Measurements from ENCODE around the gene SBSN. TPM values are rescaled to one million over a fixed set of nuclear protein-coding genes. Genes with fewer than 3 reads are reported as not detected.

The SBSN gene
- total and polyA plus RNA-seq, 12 donors = 0.20 TPM; not detected in 11

DNA sequence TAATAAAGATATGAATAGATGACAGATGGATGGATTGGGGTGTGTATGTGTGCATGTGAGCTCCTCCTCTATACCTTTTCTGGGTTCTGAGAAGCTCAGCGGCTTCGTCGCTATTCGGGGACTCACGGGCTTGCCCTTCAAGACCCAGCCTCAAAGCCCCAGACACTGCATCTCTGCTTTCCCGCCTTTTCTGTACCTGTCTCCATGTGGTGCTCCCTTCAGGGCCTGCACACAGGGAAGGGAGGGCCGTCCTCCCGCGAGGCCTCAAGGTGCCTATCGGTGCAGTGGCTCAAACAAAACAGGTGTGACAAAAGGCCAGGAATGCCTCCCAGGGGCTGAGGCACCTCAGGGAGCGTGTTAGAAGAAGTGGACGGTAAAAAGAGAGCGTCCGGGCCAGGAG lies 54.0 kb downstream of the SBSN start:
- ATAC-seq (no peak), DNase-seq (no peak)
- Histone ChIP-seq H3K27me3 (no peaks in the 10 kb centered on the region), H3K9me3 (no peaks in the 10 kb centered on the region), H3K4me3 (no peak overlapping the region), H3K36me3 (no peaks in the 10 kb centered on the region), H3K27ac (no peak overlapping the region), H3K4me1 (no peaks in the 10 kb centered on the region)
- intact Hi-C loops (cut with DNase I) = loop anchor here in 2 of 10 donors (5.0 kb wide), 2 partner anchors 52 to 122 kb away; no protein-coding TSS in a partner anchor
- 93 to 96% methylated on average over 14 of the region's 14 CpGs for WGBS, 2 donors
- TF ChIP-seq, protein P1, sequence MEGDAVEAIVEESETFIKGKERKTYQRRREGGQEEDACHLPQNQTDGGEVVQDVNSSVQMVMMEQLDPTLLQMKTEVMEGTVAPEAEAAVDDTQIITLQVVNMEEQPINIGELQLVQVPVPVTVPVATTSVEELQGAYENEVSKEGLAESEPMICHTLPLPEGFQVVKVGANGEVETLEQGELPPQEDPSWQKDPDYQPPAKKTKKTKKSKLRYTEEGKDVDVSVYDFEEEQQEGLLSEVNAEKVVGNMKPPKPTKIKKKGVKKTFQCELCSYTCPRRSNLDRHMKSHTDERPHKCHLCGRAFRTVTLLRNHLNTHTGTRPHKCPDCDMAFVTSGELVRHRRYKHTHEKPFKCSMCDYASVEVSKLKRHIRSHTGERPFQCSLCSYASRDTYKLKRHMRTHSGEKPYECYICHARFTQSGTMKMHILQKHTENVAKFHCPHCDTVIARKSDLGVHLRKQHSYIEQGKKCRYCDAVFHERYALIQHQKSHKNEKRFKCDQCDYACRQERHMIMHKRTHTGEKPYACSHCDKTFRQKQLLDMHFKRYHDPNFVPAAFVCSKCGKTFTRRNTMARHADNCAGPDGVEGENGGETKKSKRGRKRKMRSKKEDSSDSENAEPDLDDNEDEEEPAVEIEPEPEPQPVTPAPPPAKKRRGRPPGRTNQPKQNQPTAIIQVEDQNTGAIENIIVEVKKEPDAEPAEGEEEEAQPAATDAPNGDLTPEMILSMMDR (IDR thresholded peaks at IDR 0.05) = no peak

Other genes starting within 250 kb of the SBSN start
- gene HAMP, start 245.8 kb downstream of the SBSN start, total RNA-seq = 1 to 10 TPM in 1 of 10 donors, under 1 TPM in 1, not detected in 8; 0.44 to 3.9 TPM
- 10 to 100 TPM in 1 of 2 donors, not detected in 1; 13.7 TPM for gene HAMP, start 245.8 kb downstream of the SBSN start, polyA plus RNA-seq
- under 1 TPM in 1 of 10 donors, not detected in 9; 0.39 TPM for gene MAG, start 236.2 kb downstream of the SBSN start, total RNA-seq
- under 1 TPM in 1 of 2 donors, not detected in 1; 0.04 TPM for gene MAG, start 236.2 kb downstream of the SBSN start, polyA plus RNA-seq
- gene CD22, start 199.1 kb downstream of the SBSN start, total RNA-seq = 1 to 10 TPM in 1 of 10 donors, under 1 TPM in 7, not detected in 2; 0.22 to 1.6 (median 0.49) TPM
- under 1 TPM; 0.07 to 0.12 TPM for gene CD22, start 199.1 kb downstream of the SBSN start, polyA plus RNA-seq
- gene FFAR1, start 180.4 kb downstream of the SBSN start, total RNA-seq = not detected
- gene FFAR1, start 180.4 kb downstream of the SBSN start, polyA plus RNA-seq = not detected
- gene FFAR3, start 169.9 kb downstream of the SBSN start, total RNA-seq = under 1 TPM in 2 of 10 donors, not detected in 8; 0.40 to 0.49 TPM
- gene FFAR3, start 169.9 kb downstream of the SBSN start, polyA plus RNA-seq = under 1 TPM in 1 of 2 donors, not detected in 1; 0.09 TPM
- not detected for gene GPR42, start 157.2 kb downstream of the SBSN start, total RNA-seq
- gene GPR42, start 157.2 kb downstream of the SBSN start, polyA plus RNA-seq = not detected
- 1 to 10 TPM in 1 of 10 donors, under 1 TPM in 8, not detected in 1; 0.17 to 1.4 (median 0.54) TPM for gene FFAR2, start 80.1 kb downstream of the SBSN start, total RNA-seq
- gene FFAR2, start 80.1 kb downstream of the SBSN start, polyA plus RNA-seq = under 1 TPM; 0.10 to 0.15 TPM
- gene KRTDAP, start 37.8 kb downstream of the SBSN start, total RNA-seq = not detected
- gene KRTDAP, start 37.8 kb downstream of the SBSN start, polyA plus RNA-seq = not detected
- gene DMKN, start 14.7 kb downstream of the SBSN start, total RNA-seq = 10 to 100 TPM in 3 of 10 donors, 1 to 10 TPM in 7; 2.0 to 15.7 (median 7.6) TPM
- 10 to 100 TPM in 1 of 2 donors, 1 to 10 TPM in 1; 7.8 to 32.2 TPM for gene DMKN, start 14.7 kb downstream of the SBSN start, polyA plus RNA-seq
- not detected for gene GAPDHS, start 5.1 kb upstream of the SBSN start, total RNA-seq
- not detected for gene GAPDHS, start 5.1 kb upstream of the SBSN start, polyA plus RNA-seq
- 100 to 1,000 TPM in 3 of 10 donors, 10 to 100 TPM in 7; 62.8 to 103 (median 74.7) TPM for gene TMEM147, start 17.3 kb upstream of the SBSN start, total RNA-seq
- gene TMEM147, start 17.3 kb upstream of the SBSN start, polyA plus RNA-seq = 100 to 1,000 TPM in 1 of 2 donors, 10 to 100 TPM in 1; 78.0 to 229 TPM
- not detected for gene ATP4A, start 35.3 kb upstream of the SBSN start, total RNA-seq
- not detected for gene ATP4A, start 35.3 kb upstream of the SBSN start, polyA plus RNA-seq
- gene PMIS2, start 57.9 kb upstream of the SBSN start, total RNA-seq = not detected
- not detected for gene PMIS2, start 57.9 kb upstream of the SBSN start, polyA plus RNA-seq
- 1 to 10 TPM; 3.2 to 9.3 (median 4.7) TPM for gene HAUS5, start 84.4 kb upstream of the SBSN start, total RNA-seq
- 10 to 100 TPM in 1 of 2 donors, 1 to 10 TPM in 1; 4.3 to 14.1 TPM for gene HAUS5, start 84.4 kb upstream of the SBSN start, polyA plus RNA-seq
- gene RBM42, start 100.7 kb upstream of the SBSN start, total RNA-seq = 10 to 100 TPM; 43.5 to 57.8 (median 53.2) TPM
- gene RBM42, start 100.7 kb upstream of the SBSN start, polyA plus RNA-seq = 10 to 100 TPM; 76.3 to 93.1 TPM
- gene ETV2, start 113.4 kb upstream of the SBSN start, total RNA-seq = under 1 TPM in 4 of 10 donors, not detected in 6; 0.26 to 0.55 (median 0.28) TPM
- gene ETV2, start 113.4 kb upstream of the SBSN start, polyA plus RNA-seq = 1 to 10 TPM in 1 of 2 donors, under 1 TPM in 1; 0.59 to 1.5 TPM
- gene COX6B1, start 120.0 kb upstream of the SBSN start, total RNA-seq = 1,000 to 10,000 TPM; 1,085 to 1,585 (median 1,381) TPM
- 1,000 to 10,000 TPM; 2,189 to 5,346 TPM for gene COX6B1, start 120.0 kb upstream of the SBSN start, polyA plus RNA-seq
- under 1 TPM in 1 of 10 donors, not detected in 9; 0.38 TPM for gene UPK1A, start 138.2 kb upstream of the SBSN start, total RNA-seq
- under 1 TPM in 1 of 2 donors, not detected in 1; 0.03 TPM for gene UPK1A, start 138.2 kb upstream of the SBSN start, polyA plus RNA-seq
- under 1 TPM in 1 of 10 donors, not detected in 9; 0.12 TPM for gene ZBTB32, start 176.2 kb upstream of the SBSN start, total RNA-seq
- under 1 TPM in 1 of 2 donors, not detected in 1; 0.03 TPM for gene ZBTB32, start 176.2 kb upstream of the SBSN start, polyA plus RNA-seq
- gene KMT2B, start 189.7 kb upstream of the SBSN start, total RNA-seq = 10 to 100 TPM; 10.8 to 19.2 (median 14.6) TPM
- gene KMT2B, start 189.7 kb upstream of the SBSN start, polyA plus RNA-seq = 10 to 100 TPM; 15.0 to 28.7 TPM
- 10 to 100 TPM in 1 of 10 donors, 1 to 10 TPM in 9; 1.1 to 17.1 (median 2.3) TPM for gene IGFLR1, start 214.1 kb upstream of the SBSN start, total RNA-seq
- gene IGFLR1, start 214.1 kb upstream of the SBSN start, polyA plus RNA-seq = 10 to 100 TPM in 1 of 2 donors, 1 to 10 TPM in 1; 6.6 to 13.3 TPM
- gene U2AF1L4, start 217.1 kb upstream of the SBSN start, total RNA-seq = 10 to 100 TPM; 17.4 to 35.1 (median 20.3) TPM
- gene U2AF1L4, start 217.1 kb upstream of the SBSN start, polyA plus RNA-seq = 10 to 100 TPM; 11.5 to 57.7 TPM
- gene PSENEN, start 217.3 kb upstream of the SBSN start, total RNA-seq = 10 to 100 TPM; 34.8 to 70.7 (median 44.9) TPM
- 100 to 1,000 TPM in 1 of 2 donors, 10 to 100 TPM in 1; 69.3 to 149 TPM for gene PSENEN, start 217.3 kb upstream of the SBSN start, polyA plus RNA-seq
- 1 to 10 TPM; 4.0 to 9.3 (median 4.8) TPM for gene LIN37, start 220.3 kb upstream of the SBSN start, total RNA-seq
- 10 to 100 TPM; 25.2 to 29.4 TPM for gene LIN37, start 220.3 kb upstream of the SBSN start, polyA plus RNA-seq
- 1,000 to 10,000 TPM in 5 of 10 donors, 100 to 1,000 TPM in 5; 448 to 1,269 (median 1,031) TPM for gene HSPB6, start 228.7 kb upstream of the SBSN start, total RNA-seq
- gene HSPB6, start 228.7 kb upstream of the SBSN start, polyA plus RNA-seq = 100 to 1,000 TPM; 387 to 822 TPM
- 10 to 100 TPM in 5 of 10 donors, 1 to 10 TPM in 5; 7.0 to 14.7 (median 9.7) TPM for gene PROSER3, start 229.9 kb upstream of the SBSN start, total RNA-seq
- 1 to 10 TPM; 5.5 to 9.7 TPM for gene PROSER3, start 229.9 kb upstream of the SBSN start, polyA plus RNA-seq
- gene ARHGAP33, start 247.3 kb upstream of the SBSN start, total RNA-seq = 1 to 10 TPM; 1.3 to 9.5 (median 5.6) TPM
- gene ARHGAP33, start 247.3 kb upstream of the SBSN start, polyA plus RNA-seq = 10 to 100 TPM in 1 of 2 donors, 1 to 10 TPM in 1; 2.2 to 10.1 TPM